BLaER1 treated with 17β-estradiol and CSF1 and Interleukin-3, amounts not matched to agents 10 nM and 100 nM (cell line): Measurements from ENCODE around the gene DAPK3.
A peak's percentile ranks its signal among the peaks of the same experiment; 100 is the strongest.
"Not testable (repeated sequence)": the region's sequence is repeated elsewhere in the genome, so short reads cannot be mapped to it uniquely, and the experiment has no call there.

Experiments
- H3K27ac ChIP-seq, 11 experiments: shearing (Covaris generic); formaldehyde crosslinking; 2 replicates each; pipeline ENCODE4 v1.8.1; 2022
- H3K27me3 ChIP-seq, 11 experiments: shearing (Covaris generic); formaldehyde crosslinking; 2 replicates each; pipeline ENCODE4 v1.8.1; 2022
- H3K36me3 ChIP-seq, 11 experiments: shearing (Covaris generic); formaldehyde crosslinking; 2 replicates each; pipeline ENCODE4 v1.8.1; 2022
- H3K4me1 ChIP-seq, 10 experiments: shearing (Covaris generic); formaldehyde crosslinking; 2 replicates each; pipeline ENCODE4 v1.8.1; 2022
- H3K4me2 ChIP-seq, 11 experiments: shearing (Covaris generic); formaldehyde crosslinking; 2 replicates each; pipeline ENCODE4 v1.8.1; 2022
- H3K4me3 ChIP-seq, 10 experiments: shearing (Covaris generic); formaldehyde crosslinking; 2 replicates each; pipeline ENCODE4 v1.8.1; 2022
- H3K9ac ChIP-seq, 11 experiments: shearing (Covaris generic); formaldehyde crosslinking; 2 replicates each; pipeline ENCODE4 v1.8.1; 2022
- H3K9me3 ChIP-seq, 11 experiments: shearing (Covaris generic); formaldehyde crosslinking; replicated peaks in 1 of 11; 2 replicates each; pipeline ENCODE4 v1.8.1; 2022
- H4K20me1 ChIP-seq, 11 experiments: shearing (Covaris generic); formaldehyde crosslinking; 2 replicates each; pipeline ENCODE4 v1.8.1; 2022
- Cebpa-rat ChIP-seq, 11 experiments: shearing (Covaris generic); IDR thresholded peaks; 2 replicates each; pipeline ENCODE4 v1.8.1; 2022

The DAPK3 gene

DNA sequence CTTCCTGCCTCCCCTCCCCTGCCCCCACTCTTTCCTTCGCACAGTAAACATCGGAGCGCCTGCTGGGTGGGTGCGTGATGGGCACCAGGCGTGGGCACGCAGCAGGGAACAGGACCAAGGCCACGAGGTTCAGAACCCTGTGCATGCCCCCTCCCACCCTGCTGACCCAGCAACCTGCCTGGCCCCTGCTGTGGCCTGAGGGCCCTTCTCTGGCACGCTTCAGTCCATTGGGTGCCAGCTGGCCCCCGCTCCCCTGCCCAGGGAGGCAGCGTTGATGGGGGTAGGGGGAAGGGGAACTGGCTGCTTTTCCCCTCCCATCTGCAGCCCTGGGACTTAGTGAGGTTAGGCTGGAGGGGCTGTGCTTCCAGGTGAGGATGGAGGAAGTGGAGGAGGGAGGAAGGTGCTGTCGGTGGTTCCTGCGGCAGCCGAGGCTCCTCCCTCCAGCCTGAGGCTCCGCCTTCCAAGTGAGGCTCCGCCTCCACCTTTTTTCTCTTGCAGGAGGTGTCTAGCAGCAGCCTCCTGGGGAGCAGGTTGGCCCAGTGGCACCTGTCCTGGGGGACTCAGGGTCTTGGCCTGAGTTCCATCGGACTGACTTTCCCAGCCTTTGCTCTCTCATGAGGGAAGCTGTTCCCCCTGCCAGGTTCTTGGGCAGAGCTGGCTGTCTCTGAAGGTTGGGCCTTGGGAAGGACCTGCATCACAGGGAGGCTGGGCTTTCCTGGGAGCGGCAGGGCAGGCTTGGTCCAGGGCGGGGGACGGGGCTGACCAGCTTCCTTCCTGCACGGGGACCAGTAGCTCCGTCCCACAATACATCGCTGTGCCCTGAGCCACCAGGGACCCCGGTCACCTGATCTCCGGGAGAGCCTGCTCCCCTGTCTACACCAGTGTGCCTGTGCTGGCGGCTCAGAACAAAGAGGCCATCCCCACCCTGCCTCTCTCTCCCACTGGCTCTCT, 43.9 kb upstream of the DAPK3 start:
- peak overlapping the region in 9 of 11 experiments; percentile 25 to 59 (median 39); a peak in 13 of 22 replicates for H3K9ac ChIP-seq
- H3K36me3 ChIP-seq = peaks cover 49 to 95% (median 87%) of the 10 kb centered on the region in 11 experiments
- peak overlapping the region in 1 of 11 experiments; percentile 31; a peak in 2 of 22 replicates for H3K27ac ChIP-seq
- H3K4me1 ChIP-seq = peaks cover 18 to 52% (median 32%) of the 10 kb centered on the region in 10 experiments
- no peaks in the 10 kb centered on the region for H3K9me3 ChIP-seq
- H3K4me3 ChIP-seq = no peak overlapping the region
- no peaks in the 10 kb centered on the region for H3K27me3 ChIP-seq
- H4K20me1 ChIP-seq = peaks cover 92 to 100% (median 98%) of the 10 kb centered on the region in 11 experiments
- H3K4me2 ChIP-seq = peak overlapping the region in 9 of 11 experiments; percentile 0 to 61 (median 28); a peak in 11 of 22 replicates
- TF ChIP-seq Cebpa-rat (IDR thresholded peaks at IDR 0.05) = no peak

DNA sequence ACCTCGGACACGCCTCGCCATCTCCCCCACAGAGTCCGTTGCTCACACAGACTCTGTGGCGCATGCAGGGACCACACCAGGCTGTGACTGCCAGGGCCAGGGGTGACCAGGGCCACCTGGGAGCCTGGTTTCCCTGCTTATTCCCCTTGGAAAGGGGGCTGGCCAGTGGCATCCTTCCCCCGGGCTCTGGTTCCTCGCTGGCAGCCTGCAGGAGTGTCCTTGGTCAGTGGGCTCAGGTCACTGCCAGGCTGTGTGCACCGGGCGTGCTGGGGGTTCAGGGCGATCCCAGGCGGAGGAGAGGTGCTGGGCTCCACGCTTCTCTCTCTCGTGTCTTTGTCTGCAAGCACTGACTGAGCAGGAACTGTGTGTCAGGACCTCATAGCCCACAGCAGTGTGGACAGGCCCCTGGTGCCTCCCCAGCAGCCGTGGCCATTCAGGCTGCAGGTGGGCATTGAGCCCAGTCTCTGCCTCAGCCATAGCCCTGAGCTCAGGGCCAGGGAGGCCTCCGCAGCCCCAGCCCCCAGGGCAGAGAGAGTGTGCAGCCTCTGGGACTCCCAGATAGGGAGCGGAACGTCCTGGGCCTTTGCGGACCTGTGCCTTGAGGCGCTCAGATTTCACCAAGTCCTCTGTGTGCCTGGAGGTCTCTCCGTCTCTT, 43.1 kb upstream of the DAPK3 start:
- Histone ChIP-seq H3K4me1 (peaks cover 20 to 51% (median 33%) of the 10 kb centered on the region in 10 experiments), H3K4me3 (no peak overlapping the region), H3K27me3 (no peaks in the 10 kb centered on the region), H3K4me2 (peak overlapping the region in 2 of 11 experiments; percentile 0 to 61; a peak in 1 of 22 replicates), H3K36me3 (peaks cover 50 to 91% (median 85%) of the 10 kb centered on the region in 11 experiments), H3K27ac (no peak overlapping the region), H3K9ac (peak overlapping the region in 6 of 11 experiments; percentile 2 to 23 (median 12); a peak in 2 of 22 replicates), H3K9me3 (no peaks in the 10 kb centered on the region), H4K20me1 (peaks cover 92 to 100% (median 98%) of the 10 kb centered on the region in 11 experiments)
- TF ChIP-seq Cebpa-rat (IDR thresholded peaks at IDR 0.05) = no peak

- Histone ChIP-seq H3K4me3 (no peak overlapping the region), H3K27ac (no peak overlapping the region), H3K36me3 (peaks cover 50 to 82% (median 76%) of the 10 kb centered on the region in 11 experiments), H3K4me2 (no peak overlapping the region), H4K20me1 (peaks cover 92 to 100% (median 98%) of the 10 kb centered on the region in 11 experiments), H3K9ac (peak overlapping the region in 4 of 11 experiments; percentile 6 to 23 (median 12); a peak in 2 of 22 replicates), H3K4me1 (peaks cover 25 to 50% (median 34%) of the 10 kb centered on the region in 10 experiments), H3K27me3 (no peaks in the 10 kb centered on the region), H3K9me3 (no peaks in the 10 kb centered on the region)
- no peak for TF ChIP-seq Cebpa-rat (IDR thresholded peaks at IDR 0.05)
These were observed 42.2 kb upstream of the DAPK3 start for GRCh38 chr19:4012975-4013634.

GRCh38 chr19:4012092-4012974, 41.4 kb upstream of the DAPK3 start:
- Histone ChIP-seq H3K9me3 (no peaks in the 10 kb centered on the region), H3K4me1 (peaks cover 25 to 50% (median 33%) of the 10 kb centered on the region in 10 experiments), H3K9ac (no peak overlapping the region), H3K4me2 (no peak overlapping the region), H3K27ac (no peak overlapping the region), H3K36me3 (peaks cover 50 to 74% (median 68%) of the 10 kb centered on the region in 11 experiments), H3K27me3 (no peaks in the 10 kb centered on the region), H3K4me3 (no peak overlapping the region), H4K20me1 (peaks cover 86 to 94% (median 91%) of the 10 kb centered on the region in 11 experiments)
- no peak for TF ChIP-seq Cebpa-rat (IDR thresholded peaks at IDR 0.05)

GRCh38 chr19:4011430-4011829, 40.5 kb upstream of the DAPK3 start:
- H3K27ac ChIP-seq, H3K27me3 ChIP-seq, H3K4me3 ChIP-seq, H3K9me3 ChIP-seq: not testable (repeated sequence)
- Histone ChIP-seq H3K4me2 (peak overlapping the region in 2 of 11 experiments; percentile 11 to 12; a peak in 1 of 22 replicates), H3K4me1 (peaks cover 30 to 54% (median 37%) of the 10 kb centered on the region in 10 experiments), H3K9ac (peak overlapping the region in 9 of 11 experiments; percentile 51 to 91 (median 85); a peak in 9 of 22 replicates), H3K36me3 (peaks cover 50 to 65% (median 59%) of the 10 kb centered on the region in 11 experiments), H4K20me1 (peaks cover 77 to 85% (median 82%) of the 10 kb centered on the region in 11 experiments)

DNA sequence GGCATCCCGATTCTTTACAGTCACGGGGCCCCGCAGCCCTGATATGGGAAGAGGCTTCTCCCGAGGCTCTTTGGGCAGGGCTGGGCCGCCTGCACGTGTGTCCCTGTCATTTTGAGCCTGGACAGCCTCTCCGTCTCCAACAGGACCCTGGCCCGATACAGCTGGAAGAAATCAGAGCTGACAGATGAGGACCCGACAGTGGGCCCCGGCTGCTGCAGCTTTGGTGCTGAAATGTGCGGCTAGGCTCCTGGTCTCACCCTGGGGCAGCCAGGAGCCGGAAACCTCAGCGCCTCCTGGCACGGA, 39.9 kb upstream of the DAPK3 start:
- Histone ChIP-seq H3K27ac (no peak overlapping the region; a peak in 1 of 22 replicates), H3K4me3 (no peak overlapping the region), H3K9ac (peak overlapping the region in 10 of 11 experiments; percentile 51 to 91 (median 84); a peak in 11 of 22 replicates), H3K4me1 (peaks cover 34 to 59% (median 43%) of the 10 kb centered on the region in 10 experiments), H4K20me1 (peaks cover 70 to 78% (median 76%) of the 10 kb centered on the region in 11 experiments), H3K27me3 (no peaks in the 10 kb centered on the region), H3K4me2 (peak overlapping the region in 3 of 11 experiments; percentile 11 to 16 (median 12); a peak in 1 of 22 replicates), H3K9me3 (no peaks in the 10 kb centered on the region), H3K36me3 (peaks cover 44 to 59% (median 53%) of the 10 kb centered on the region in 11 experiments)
- no peak for TF ChIP-seq Cebpa-rat (IDR thresholded peaks at IDR 0.05)

- H3K9me3 ChIP-seq = no peaks in the 10 kb centered on the region
- H3K4me3 ChIP-seq = no peak overlapping the region
- peak overlapping the region; percentile 82 to 91 (median 85); a peak in 20 of 22 replicates for H3K9ac ChIP-seq
- no peak overlapping the region for H3K27ac ChIP-seq
- H3K4me1 ChIP-seq = peaks cover 32 to 57% (median 42%) of the 10 kb centered on the region in 10 experiments
- peak overlapping the region in 8 of 11 experiments; percentile 93 to 99 (median 96); a peak in 10 of 22 replicates for H3K4me2 ChIP-seq
- H3K27me3 ChIP-seq = no peaks in the 10 kb centered on the region
- no peak for TF ChIP-seq Cebpa-rat (IDR thresholded peaks at IDR 0.05)
- peaks cover 65 to 73% (median 70%) of the 10 kb centered on the region in 11 experiments for H4K20me1 ChIP-seq
- peaks cover 39 to 53% (median 48%) of the 10 kb centered on the region in 11 experiments for H3K36me3 ChIP-seq
These were observed 39.3 kb upstream of the DAPK3 start for GRCh38 chr19:4009990-4010807.
